ENCODE results near the gene TLR1.

Gene TLR1, protein sequence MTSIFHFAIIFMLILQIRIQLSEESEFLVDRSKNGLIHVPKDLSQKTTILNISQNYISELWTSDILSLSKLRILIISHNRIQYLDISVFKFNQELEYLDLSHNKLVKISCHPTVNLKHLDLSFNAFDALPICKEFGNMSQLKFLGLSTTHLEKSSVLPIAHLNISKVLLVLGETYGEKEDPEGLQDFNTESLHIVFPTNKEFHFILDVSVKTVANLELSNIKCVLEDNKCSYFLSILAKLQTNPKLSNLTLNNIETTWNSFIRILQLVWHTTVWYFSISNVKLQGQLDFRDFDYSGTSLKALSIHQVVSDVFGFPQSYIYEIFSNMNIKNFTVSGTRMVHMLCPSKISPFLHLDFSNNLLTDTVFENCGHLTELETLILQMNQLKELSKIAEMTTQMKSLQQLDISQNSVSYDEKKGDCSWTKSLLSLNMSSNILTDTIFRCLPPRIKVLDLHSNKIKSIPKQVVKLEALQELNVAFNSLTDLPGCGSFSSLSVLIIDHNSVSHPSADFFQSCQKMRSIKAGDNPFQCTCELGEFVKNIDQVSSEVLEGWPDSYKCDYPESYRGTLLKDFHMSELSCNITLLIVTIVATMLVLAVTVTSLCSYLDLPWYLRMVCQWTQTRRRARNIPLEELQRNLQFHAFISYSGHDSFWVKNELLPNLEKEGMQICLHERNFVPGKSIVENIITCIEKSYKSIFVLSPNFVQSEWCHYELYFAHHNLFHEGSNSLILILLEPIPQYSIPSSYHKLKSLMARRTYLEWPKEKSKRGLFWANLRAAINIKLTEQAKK

DNA sequence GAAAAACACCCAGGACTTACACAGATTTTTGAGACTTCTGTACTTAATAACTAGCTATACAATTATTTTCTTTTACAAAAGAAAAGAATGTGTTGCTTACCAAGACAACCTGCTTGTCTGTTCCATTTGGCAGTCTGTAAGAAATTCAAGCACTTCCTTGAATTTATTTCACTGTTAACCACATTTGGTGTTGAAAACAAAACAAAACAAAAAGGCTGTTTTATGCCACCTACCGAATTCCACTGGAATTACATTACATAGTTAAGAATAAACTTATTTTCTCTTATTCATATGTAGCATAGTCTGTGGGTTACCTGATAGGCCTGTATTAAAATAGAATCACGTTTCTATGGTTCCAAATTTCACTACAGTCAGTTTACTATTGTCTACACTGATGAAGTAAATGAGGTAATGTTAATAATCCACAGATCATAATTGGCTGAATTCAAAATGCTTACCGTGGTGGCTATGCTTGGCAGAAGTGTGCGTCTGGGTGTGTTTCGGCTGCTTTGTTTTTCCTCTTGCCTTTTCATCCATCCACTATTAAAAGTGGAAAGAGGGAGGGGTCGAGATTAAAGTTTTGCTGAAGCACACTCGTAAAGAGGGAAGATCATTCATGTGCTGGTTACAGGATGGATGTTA lies at the start of gene TLR1:
TSS of gene TLR1 (minus strand) at position 138 of the 642 bp plus-strand sequence. CDS start 5,960 bp downstream, outside the sequence.
- H3K4me3 ChIP-seq (ENCODE audit: low read depth, low read length), result no peak within 1 kb of the TSS
- TF ChIP-seq, protein P1, sequence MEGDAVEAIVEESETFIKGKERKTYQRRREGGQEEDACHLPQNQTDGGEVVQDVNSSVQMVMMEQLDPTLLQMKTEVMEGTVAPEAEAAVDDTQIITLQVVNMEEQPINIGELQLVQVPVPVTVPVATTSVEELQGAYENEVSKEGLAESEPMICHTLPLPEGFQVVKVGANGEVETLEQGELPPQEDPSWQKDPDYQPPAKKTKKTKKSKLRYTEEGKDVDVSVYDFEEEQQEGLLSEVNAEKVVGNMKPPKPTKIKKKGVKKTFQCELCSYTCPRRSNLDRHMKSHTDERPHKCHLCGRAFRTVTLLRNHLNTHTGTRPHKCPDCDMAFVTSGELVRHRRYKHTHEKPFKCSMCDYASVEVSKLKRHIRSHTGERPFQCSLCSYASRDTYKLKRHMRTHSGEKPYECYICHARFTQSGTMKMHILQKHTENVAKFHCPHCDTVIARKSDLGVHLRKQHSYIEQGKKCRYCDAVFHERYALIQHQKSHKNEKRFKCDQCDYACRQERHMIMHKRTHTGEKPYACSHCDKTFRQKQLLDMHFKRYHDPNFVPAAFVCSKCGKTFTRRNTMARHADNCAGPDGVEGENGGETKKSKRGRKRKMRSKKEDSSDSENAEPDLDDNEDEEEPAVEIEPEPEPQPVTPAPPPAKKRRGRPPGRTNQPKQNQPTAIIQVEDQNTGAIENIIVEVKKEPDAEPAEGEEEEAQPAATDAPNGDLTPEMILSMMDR (conservative IDR thresholded peaks at IDR 0.05; ENCODE audit: low read depth, low read length), result peak; percentile 54
- DNase-seq (ENCODE audit: low read depth), result peak; percentile 86

DNA sequence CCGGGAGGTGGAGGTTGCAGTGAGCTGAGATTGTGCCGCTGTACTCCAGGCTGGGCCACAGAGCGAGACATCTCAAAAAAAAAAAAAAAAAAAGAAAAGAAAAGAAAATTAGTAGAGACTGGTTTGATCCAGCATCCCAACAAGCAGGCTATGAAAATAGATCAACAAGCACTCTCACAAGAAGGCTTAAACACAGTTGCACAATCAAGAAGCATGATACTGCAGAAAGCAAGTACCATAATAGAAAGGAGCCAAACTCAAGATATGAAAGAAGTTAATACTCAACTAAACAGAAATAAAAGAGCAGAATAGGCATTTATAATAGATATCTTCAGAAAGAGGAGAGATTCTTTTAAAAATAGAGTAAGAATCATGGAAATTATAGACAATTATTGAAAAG lies 41.4 kb upstream of the TLR1 start:
- TF ChIP-seq, protein P1 (conservative IDR thresholded peaks at IDR 0.05; ENCODE audit: low read depth, low read length), result no peak
- H3K4me3 ChIP-seq (ENCODE audit: low read depth, low read length), result no peak overlapping the region
- peak; percentile 38 for DNase-seq (ENCODE audit: low read depth)

DNA sequence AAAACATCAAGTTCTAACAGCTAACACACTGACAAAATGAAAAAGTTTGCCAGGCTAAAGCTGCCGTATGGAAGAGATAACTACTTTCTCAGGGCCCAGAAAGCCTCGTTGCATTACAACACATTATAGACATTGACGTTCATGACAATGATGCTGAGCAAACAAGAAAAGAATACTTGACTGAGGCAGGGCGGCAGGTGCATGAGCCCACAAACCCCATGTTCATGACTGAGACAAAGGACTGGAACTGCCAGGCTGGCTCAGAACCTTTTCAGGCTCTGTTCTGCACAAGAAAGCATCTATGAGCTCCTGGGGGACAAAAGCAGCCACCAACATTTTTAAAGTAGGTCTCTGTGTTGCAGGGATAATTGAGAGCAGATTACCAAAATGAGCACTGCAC lies 38.4 kb upstream of the TLR1 start:
- TF ChIP-seq, protein P1 (conservative IDR thresholded peaks at IDR 0.05; ENCODE audit: low read depth, low read length), result no peak
- DNase-seq (ENCODE audit: low read depth), result no peak
- no peak overlapping the region for H3K4me3 ChIP-seq (ENCODE audit: low read depth, low read length)

DNA sequence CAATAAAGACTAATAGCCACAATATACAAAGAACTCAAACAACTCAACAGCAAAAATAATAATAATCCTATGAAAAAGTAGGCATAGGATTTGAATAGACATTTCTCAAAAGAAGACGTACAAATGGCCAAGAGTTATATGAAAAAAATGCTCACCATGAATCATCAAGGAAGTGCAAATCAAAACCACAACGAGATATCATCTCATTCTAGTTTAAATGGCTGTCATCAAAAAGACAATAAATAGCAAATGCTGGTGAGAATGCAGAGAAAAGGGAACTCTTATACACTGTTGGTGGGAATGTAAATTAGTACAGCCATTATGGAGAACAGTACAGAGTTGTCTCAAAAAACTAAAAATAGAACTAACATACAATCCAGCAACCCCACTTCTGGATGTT lies 33.3 kb upstream of the TLR1 start:
- no peak overlapping the region for H3K4me3 ChIP-seq (ENCODE audit: low read depth, low read length)
- TF ChIP-seq, protein P1 (conservative IDR thresholded peaks at IDR 0.05; ENCODE audit: low read depth, low read length), result no peak
- peak; percentile 56 for DNase-seq (ENCODE audit: low read depth)

DNA sequence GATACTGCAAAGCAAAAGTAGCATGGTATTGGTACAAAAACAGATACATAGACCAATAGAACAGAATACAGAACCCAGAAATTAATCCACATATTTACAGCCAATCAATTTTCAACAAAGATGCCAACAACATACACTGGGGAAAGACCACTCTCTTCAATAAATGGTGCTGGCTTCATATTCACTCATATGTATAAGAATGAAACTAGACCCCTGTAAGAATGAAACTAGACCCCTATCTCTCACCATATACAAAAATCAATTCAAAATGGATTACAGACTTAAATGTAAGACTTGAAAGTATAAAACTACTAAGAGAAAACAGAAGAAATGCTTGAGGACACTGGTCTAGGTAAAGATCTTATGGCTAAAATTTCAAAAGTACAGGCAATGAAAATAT lies 32.7 kb upstream of the TLR1 start:
- no peak for DNase-seq (ENCODE audit: low read depth)
- TF ChIP-seq, protein P1 (conservative IDR thresholded peaks at IDR 0.05; ENCODE audit: low read depth, low read length), result no peak
- H3K4me3 ChIP-seq (ENCODE audit: low read depth, low read length), result no peak overlapping the region

DNA sequence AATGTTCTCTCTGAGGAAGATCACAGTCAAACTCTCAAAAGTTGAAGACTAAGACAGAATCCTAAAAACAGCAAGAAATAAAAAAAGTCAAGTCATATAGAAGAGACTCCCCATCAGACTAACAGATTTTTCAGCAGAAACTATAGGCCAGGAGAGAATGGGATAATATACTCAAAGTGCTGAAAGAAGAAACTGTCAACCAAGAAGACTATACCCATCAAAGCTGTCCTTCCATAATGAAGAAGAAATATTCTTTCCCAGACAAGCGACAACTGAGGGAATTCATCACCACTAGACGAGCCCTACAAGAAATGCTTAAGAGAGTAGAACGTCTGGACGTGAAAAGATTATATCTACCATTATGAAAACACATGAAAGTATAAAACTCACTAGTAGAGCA lies 30.0 kb upstream of the TLR1 start:
- TF ChIP-seq, protein P1 (conservative IDR thresholded peaks at IDR 0.05; ENCODE audit: low read depth, low read length), result no peak
- no peak overlapping the region for H3K4me3 ChIP-seq (ENCODE audit: low read depth, low read length)
- no peak for DNase-seq (ENCODE audit: low read depth)
